GM18868 (cell line): ENCODE results near the gene SH2D4B.

ENCODE experiments used
- ATAC-seq: cut with Tn5 transposase; IDR thresholded peaks from one replicate; pipeline ENCODE4 v1.9.1; 2021; ENCODE audit warnings: mild to moderate bottlenecking, moderate library complexity; ENCODE audit not compliant: unreplicated experiment

SH2D4B gene

DNA sequence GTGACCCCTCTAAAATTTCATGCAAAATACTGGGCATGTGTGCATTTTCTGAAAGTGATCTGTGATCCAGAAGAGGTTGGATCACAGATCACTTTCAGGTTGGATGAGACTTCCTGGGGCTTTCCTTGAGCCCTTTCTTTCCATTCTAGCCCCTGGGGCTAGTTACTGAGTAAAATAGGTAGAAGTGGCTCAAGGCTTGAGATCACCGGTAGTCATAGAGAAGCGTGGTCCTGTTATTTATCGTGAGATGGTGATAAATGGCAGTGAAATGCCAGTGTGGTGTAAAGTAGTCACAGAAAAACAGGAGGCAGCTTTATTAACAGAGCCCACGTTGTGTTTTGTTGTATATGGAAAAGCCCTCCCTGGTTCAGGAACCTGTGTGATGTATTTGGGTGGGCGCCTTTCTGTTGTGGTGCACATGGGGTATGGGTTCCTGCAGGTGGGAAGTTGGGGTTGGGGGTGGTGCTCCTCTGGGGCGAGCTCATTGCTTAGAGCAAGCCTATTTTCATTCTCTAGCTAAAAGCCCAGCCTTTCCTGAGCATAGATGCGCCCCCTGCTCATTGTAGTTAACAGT lies 34.0 kb upstream of the SH2D4B start:
- ATAC-seq = no peak

DNA sequence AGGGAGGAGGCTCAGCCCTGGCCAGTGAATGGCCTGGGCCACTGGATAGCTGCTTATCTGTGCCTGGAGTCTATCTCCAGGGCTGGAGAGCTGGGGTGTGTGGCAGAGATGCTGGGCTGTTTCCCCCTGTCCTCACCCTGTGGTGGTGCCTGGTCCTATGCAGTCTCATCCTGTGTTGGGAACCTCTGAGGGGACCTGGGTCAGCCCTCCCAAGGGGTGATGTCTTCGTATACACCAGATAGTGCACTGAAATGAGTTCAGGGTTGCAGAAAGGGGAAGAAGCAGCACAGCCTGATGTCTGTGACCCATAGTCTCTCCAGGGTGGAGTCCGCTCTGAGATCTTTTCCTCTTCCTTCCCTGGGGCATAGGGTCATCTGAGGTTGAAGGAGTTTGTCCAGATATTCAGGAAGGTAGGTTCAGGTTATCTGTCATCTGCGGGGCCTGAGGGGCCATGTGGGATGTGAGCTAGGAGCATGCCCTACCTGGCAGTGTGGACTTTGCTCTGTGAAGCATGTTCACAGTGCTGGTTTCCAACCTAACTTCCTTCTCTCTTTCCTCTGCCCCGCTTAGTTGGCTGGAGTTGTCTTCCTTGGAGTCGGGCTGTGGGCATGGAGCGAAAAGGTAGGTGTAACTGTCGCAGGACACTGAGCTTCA lies 33.4 kb upstream of the SH2D4B start:
- ATAC-seq = no peak

DNA sequence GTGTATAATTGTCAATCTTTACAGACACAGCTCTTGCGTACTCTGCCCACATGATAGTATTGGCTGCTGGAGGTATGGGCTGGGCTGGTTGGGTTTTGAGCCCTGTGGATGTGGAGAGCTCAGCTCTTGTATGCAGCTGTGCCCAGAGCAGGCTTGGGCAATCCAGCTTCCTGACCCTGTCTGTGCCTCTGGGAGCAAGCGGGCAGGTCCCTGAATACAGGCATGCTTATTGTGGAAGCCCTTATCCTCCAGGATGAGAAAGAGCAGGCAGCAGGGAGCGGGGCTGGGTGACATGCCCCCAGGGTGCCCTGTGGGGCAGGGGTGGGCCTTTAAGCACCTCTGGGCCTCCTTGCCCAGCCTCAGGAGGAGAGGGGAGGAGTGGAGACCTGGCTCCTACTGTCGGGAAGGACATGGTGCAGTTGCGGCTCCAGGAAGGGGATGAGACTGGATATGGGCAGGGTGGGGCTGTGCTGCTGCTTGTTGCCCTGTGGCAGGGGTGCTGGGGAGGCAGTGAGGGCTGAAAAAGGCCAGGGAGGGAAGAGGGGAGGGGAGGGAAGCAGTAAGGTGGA lies 32.7 kb upstream of the SH2D4B start:
- no peak for ATAC-seq

DNA sequence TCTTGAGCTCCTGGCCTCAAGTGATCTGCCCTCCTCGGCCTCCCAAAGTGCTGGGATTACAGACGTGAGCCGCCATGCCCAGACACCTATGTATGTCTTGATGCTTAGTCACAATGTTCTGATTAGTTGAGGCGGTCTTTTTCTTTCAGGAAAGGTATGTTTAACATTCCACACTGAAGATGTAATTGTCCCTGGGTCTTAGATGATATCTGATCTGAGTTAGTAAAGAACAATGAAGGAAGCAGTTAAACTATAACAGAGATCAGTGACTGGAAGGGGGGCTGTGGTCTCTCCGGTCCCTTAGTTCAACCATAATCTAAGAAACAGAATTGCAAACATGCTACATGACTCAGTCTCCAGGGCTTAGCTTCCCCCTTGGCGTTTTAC lies 31.5 kb upstream of the SH2D4B start:
- no peak for ATAC-seq

DNA sequence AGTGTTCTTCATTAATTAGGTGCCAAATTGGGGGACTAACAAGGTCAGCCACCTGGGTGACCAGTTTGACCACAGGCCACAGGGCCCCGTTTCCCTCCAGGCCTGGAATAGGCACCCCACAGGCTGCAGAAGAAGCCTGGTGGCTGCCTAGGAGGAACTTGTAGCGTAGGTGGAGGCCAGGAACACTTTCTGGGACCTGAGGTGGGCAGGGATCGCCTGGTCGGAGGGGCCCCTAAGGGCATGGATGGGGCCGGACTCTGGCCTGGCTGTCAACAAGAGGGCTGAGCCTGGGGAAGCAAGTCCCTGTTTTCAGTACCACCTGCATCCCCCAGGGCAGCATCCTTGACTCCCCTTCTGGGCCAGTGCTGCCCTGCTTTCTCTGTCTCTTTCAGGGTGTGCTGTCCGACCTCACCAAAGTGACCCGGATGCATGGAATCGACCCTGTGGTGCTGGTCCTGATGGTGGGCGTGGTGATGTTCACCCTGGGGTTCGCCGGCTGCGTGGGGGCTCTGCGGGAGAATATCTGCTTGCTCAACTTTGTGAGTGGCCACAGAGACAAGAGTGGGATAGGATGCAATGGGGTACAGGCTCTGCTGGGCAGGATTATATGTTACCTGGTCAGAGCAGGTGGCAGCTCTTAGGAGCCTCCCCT lies 30.7 kb upstream of the SH2D4B start:
- ATAC-seq = no peak

DNA sequence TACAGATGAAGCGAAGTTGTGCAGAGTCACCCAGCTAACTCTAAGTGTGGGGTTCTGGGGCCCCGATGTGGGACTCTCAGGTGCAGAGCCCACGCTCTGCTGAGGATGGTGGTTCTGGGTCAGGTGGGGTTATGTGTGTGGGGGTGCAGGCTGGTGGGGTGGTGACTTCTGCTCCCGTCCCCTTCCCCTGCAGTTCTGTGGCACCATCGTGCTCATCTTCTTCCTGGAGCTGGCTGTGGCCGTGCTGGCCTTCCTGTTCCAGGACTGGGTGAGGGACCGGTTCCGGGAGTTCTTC lies 28.6 kb upstream of the SH2D4B start:
- no peak for ATAC-seq

DNA sequence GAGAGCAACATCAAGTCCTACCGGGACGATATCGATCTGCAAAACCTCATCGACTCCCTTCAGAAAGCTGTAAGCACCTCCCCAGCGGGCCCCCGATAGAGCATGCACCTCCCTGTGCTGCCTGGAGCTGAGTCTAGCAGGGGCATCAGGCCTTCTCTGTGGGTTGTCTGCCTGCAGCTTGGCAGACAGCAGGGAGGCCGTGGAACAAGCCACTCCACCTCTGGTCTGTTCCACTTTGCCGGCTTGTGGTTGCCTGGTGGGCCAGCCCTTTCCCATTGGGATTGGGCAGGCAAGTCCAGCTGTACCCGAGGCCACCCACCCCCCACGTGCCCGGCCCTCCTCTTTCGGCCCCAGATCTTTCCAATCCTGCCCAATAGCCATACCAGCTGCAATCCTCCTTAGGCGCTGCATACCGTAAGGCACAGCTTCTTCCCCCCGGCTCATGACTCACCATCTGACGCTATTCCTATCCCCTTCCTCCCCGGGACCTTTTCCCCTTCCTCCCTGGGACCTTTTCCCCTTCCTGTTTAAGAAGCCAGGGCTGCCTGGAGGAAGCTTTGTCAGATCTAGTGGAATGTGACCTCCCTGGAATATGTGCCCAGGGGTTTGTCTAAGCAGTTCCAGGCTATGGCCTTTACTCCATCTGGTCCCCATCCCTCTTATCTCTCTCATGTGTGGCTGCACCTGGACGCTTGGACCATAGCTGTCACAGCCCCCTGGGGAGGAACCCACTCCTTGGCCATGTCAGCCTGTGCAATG lies 28.1 kb upstream of the SH2D4B start:
- no peak for ATAC-seq

DNA sequence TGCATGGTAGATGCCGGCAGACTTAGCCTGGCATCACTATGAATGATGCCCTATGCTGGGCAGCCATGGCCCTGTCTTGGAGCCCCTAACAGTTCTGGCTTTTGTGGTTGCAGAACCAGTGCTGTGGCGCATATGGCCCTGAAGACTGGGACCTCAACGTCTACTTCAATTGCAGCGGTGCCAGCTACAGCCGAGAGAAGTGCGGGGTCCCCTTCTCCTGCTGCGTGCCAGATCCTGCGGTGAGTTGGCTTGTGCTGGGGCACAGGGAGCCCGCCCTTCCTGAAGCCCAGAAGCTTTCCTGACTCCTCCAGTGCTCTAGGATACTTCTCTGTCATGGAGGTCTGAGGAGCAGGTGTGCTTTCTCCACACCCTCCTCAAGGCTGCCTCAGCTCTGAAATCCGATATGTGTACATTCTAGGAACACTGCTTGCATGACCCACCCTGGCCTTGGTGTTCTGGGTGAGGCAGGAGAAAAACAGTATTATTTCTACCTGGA lies 25.6 kb upstream of the SH2D4B start:
- no peak for ATAC-seq

DNA sequence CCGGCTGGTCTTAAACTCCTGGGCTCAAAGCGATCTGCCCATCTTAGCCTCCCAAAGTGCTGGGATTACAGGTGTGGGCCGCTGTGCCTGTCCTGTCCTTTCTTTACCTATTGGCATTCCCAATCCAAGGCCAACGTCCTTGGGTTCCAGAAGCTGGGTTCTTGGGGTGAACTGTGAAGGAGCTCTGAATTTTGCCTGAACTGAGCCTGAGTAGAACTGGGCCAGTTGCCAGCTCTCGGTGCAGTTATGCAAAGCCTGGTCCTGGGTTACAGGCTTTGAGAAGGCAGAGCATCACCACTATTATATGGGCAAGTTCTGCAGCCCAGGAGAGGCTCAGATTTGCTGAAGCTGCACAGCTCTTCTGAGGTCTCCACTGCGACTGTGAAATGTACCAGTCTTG lies 24.6 kb upstream of the SH2D4B start:
- ATAC-seq = no peak

DNA sequence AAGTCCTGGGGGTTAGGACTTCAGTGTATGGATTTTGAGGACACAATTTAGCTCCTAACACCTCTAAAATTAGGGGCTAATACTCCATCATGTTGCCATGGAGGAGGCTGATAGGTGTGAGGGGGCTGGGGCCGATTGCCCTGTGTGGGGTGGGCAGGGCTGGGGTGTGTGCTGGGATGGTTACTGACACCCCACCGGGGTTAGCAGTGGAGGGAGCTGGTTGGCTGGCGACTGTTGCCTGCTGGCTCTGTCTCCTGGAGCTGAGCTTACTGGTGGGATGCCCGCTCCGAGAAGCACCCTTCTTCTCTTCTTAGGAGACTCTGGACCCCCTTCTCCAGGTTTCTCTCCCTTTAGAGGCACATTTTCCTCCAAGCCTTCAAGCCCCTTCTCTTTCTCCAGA lies 22.2 kb upstream of the SH2D4B start:
- no peak for ATAC-seq

DNA sequence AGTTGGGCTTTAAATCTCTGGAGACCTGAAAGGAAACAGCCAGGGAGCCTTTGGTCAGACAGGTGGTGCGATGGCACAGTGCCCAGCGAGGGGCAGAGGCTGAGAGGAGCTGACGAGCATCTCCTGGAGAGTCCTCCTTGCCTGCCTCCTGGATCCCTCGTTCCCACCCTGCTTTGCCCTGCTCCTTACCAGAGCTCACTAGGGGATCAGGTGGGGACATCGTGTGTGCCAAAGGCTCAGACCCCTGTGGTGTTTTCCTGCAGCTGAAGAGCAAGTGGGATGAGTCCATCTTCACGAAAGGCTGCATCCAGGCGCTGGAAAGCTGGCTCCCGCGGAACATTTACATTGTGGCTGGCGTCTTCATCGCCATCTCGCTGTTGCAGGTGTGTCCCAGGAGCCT lies 21.8 kb upstream of the SH2D4B start:
- ATAC-seq = no peak

DNA sequence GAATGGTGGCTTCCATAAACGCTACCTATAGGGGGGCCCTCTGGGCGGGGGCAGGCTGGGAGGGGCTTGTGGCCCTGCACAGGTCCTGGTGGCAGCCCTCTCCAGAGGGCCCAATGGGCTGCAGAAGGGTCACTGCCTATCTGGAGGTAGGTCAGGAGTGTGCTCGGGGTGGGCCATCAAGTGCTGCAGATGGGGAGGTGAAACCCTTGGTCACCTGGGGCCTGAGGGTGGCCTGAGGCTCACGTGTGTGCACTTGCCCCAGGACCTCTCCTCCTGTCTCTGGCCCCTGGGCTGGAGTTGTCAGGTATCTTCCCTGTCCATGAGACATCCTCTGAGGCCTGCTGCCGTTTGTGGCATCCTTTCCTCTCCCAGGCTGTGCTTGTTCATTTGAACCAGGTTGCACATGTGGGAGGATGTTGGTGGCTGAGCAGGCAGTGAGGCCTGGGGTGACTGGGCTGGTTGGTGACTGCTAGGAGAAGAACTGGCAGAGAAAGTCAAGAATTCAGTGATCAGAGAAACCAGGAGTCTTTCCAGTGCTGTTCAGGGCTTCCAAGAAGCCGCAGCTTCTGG lies 21.1 kb upstream of the SH2D4B start:
- no peak for ATAC-seq

DNA sequence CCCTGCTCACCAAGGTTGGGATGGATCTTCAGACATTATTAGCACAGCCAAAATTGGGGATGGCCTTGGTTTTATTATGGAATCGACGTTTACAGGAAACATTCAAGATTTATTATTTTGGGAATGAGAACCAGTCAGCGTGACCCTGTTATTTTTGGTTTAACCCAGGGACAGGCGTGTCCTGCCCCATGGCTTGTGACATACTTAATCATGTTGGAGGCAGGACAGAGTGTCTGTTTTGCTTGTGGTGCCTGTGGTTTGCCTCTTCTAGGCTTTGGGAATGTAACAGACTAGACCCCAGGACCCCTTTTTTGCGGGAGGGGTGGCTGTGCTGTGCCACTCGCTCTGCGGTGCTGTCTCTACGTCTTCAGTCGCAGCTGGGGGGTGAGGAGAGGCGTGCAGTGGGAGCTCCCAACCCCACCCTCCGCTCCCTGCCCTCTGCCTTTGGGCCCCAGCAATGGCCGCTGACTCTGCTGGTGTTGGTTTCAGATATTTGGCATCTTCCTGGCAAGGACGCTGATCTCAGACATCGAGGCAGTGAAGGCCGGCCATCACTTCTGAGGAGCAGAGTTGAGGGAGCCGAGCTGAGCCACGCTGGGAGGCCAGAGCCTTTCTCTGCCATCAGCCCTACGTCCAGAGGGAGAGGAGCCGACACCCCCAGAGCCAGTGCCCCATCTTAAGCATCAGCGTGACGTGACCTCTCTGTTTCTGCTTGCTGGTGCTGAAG lies 20.1 kb upstream of the SH2D4B start:
- no peak for ATAC-seq

DNA sequence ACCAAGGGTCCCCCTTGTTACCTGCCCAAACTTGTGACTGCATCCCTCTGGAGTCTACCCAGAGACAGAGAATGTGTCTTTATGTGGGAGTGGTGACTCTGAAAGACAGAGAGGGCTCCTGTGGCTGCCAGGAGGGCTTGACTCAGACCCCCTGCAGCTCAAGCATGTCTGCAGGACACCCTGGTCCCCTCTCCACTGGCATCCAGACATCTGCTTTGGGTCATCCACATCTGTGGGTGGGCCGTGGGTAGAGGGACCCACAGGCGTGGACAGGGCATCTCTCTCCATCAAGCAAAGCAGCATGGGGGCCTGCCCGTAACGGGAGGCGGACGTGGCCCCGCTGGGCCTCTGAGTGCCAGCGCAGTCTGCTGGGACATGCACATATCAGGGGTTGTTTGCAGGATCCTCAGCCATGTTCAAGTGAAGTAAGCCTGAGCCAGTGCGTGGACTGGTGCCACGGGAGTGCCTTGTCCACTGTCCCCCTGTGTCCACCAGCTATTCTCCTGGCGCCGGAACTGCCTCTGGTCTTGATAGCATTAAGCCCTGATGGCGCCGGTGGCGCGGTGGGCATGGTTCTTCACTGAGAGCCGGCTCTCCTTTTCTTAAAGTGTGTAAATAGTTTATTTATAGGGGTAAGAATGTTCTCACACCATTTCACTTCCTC lies 19.4 kb upstream of the SH2D4B start:
- ATAC-seq = peak; percentile 56

DNA sequence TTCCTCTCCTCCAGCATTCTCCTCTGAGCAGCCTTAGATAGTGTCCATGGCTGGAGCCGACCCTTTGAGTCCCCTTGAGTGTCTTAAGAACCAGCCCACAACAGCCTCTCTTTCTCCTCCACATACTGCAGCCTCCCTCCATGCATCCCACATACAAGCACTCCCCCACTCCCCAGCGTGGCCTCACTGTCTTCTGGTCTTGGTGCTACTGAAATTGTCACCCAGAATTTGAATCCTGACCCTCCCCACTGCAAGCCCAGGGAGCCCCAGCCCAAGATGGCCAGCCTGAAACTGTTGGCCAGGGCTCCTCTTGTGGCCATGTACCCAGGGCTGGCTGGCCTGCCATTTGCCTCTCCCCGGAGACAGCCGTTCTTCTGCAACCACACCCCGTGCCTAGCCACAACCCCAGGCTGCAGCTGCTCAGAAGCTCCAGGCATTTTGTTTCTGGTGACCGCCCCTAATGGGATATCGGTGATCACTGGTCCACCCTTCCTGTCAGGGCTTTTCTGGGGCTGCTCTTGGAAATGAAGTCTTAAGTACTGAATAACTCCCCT lies 18.8 kb upstream of the SH2D4B start:
- ATAC-seq = peak; percentile 10

DNA sequence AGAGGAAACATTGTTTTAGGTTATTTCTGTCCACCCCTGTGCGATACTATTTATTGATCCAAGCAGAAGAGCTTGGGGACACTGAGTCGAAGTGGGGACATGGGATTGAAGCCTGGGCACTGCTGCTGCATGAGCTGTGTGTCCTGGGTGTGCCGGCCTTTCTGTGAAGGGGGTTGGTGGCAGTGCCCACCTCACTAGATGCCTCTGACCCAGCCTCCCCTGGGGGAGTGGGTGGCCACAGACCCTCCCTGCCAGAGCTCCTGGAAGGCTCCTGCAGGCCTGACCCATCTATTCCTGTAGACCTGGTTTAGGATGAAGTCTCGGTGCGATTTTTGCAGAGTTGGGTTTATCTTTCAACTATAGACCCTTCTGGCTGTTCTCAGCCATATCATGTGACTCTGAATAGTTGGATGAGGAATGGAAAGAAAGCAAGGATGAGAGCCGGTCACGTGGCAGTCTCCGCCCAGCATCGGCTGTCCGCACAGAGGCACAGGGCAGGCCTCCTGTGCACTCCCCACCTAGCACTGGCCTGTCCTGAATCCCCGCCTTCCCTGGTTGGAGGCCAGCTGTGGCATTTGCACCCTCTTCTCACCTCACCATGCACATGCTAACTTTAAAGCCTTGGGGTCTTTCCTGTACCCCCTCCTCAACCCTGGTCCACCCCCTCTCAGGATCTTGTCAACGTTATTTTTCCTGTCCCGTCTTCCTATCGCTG lies 17.6 kb upstream of the SH2D4B start:
- ATAC-seq = no peak

DNA sequence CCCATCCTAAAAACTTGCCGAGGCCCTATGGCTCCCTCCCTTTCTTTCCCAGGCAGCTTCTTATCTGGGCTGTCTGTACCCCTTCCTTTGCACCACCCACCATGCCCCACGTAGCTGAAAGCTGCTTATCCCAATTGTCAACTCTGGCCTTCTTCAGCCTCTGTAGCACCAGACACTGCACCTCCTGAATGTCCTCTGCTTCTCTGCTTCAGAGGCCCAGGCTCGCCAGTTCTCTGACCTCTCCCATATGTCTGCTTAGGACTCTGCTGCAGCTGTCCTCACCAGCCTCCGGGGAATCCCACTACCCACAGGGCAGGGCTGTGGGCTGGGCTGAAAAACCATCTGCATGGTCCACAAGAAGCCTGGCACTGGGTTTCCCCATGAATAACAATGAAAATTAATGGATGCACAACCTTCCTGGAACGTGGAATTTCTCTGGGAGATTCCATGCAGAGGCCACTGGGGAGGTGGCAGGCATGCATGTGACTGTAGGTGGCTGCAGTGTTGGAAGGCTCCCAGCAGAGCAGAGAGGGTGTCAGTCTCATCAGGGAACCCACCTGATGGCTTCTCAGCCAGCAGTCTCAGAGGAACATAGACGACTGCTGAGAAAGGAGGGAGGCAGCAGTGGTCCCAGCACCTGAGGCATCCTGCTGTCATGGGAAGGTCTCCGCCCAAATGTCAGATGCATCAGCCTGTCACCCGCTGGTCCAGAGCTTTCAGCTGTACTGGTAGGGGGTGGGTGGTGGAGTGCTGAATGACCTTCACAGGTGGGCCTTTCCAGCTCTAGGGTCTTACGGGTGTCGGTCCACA lies 16.8 kb upstream of the SH2D4B start:
- peak; percentile 29 for ATAC-seq

DNA sequence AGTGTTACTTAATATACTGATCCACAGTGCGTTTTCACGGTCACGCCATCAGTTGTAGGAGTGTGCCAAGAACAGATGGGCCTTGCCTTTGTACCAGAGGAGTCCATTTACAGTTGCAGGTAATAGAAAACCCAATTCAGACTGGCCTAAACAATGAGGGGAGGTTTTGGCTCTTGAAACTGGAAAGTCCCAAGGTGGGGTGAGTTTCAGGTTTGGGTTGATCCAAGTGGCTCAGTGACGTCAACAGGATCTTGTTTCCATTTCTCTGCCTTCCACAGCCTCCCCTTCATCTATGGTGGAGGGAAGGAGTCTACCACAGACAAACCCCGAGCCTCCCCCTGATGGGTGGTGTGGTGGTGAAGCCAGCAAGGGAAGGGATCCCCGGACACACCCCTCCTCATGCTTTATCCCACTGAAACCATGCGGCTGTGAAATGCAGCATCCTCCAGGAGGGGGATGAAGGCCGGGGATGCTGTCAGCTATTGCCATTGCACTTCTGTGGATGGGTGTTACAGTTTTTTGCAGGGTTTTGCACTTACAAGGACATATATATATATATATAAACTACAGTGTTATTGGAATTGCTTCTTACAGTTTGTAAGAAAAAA lies 14.8 kb upstream of the SH2D4B start:
- ATAC-seq = peak; percentile 37
